HCT116 (cell line): Measurements from ENCODE around the gene CCDC157. TPM values are rescaled to one million over a fixed set of nuclear protein-coding genes. Genes with fewer than 3 reads are reported as not detected.

Source experiments
- ATAC-seq: fragments of 200-7000 bp; cut with Tn5 transposase; 2 replicates; pipeline ENCODE4 v1.9.1; 2020; ENCODE audit warnings: mild to moderate bottlenecking, moderate library complexity
- BruUV-seq: library from RNA; stranded (reverse); fragments of 400-500 nt; replicated peaks from 2 replicates; lab custom pipeline; 2021; lab: Mats Ljungman, UMichigan
- CTCF ChIA-PET: fragments of 300-600 bp; sonication (Branson Sonifier 250); formaldehyde crosslinking; loops from one replicate; lab custom pipeline; 2021; ENCODE audit warnings: antibody characterized with exemption; lab: Charles Lee
- POLR2A ChIA-PET: fragments of 300-600, 350-600 bp; sonication (Branson Sonifier 250); formaldehyde crosslinking; loops from one replicate; lab custom pipeline; 2021; ENCODE audit warnings: antibody characterized with exemption; lab: Charles Lee
- RAD21 ChIA-PET, 2 experiments: fragments of 300-600 bp; sonication (Branson Sonifier 250); formaldehyde crosslinking; loops; one replicate each; lab custom pipeline; 2023; ENCODE audit warnings: low total read pairs in 2 of 2; ENCODE audit not compliant: uncharacterized antibody in 2 of 2, unreplicated experiment in 2 of 2, low non-redundant PET in 1 of 2; lab: Charles Lee
- DNase-seq: peaks from one replicate; pipeline ENCODE4 v3.0.0-alpha.2; 2010; ENCODE audit warnings: low read depth, low spot score
- H2AFZ ChIP-seq: fragments of 200-600 bp; shearing (Covaris generic), sonication (generic); 2 replicates; pipeline ENCODE4 v1.6.1; 2017; ENCODE audit warnings: low read depth, mixed run types, mixed read lengths, antibody characterized with exemption, low read length; ENCODE audit not compliant: poor library complexity, severe bottlenecking
- H3K27ac ChIP-seq: 2 replicates; pipeline ENCODE4 v1.5.1; 2012; ENCODE audit warnings: low read depth, low read length
- H3K27me3 ChIP-seq: fragments of 200-600 bp; sonication (generic); 2 replicates; pipeline ENCODE4 v1.6.1; 2016; ENCODE audit warnings: mixed run types, low read length, mixed read lengths; ENCODE audit not compliant: insufficient read depth
- H3K36me3 ChIP-seq, 2 experiments: fragments of 200-500 bp in 1 of 2; fragments of 200-600 bp in 1 of 2; sonication (Bioruptor generic) in 1 of 2; sonication (generic) in 1 of 2; 2 replicates each; pipeline versions ENCODE4 v1.5.1 to v1.6.1; 2014 to 2016; ENCODE audit warnings: low read length in 2 of 2, inconsistent platforms in 1 of 2, mixed read lengths in 1 of 2, mixed run types in 1 of 2; ENCODE audit not compliant: insufficient read depth in 2 of 2, control insufficient read depth in 1 of 2
- H3K4me1 ChIP-seq, 2 experiments: fragments of 200-600 bp in 1 of 2; sonication (generic) in 1 of 2; 2 replicates each; pipeline versions ENCODE4 v1.5.1 to v1.6.1; 2012 to 2017; ENCODE audit warnings: low read length in 2 of 2, inconsistent platforms in 1 of 2, mild to moderate bottlenecking in 1 of 2, mixed read lengths in 1 of 2, mixed run types in 1 of 2, moderate library complexity in 1 of 2; ENCODE audit not compliant: insufficient read depth in 2 of 2, control insufficient read depth in 1 of 2
- H3K4me2 ChIP-seq: fragments of 200-600 bp; sonication (generic); 2 replicates; pipeline ENCODE4 v1.6.1; 2017; ENCODE audit warnings: mixed run types, low read length, mixed read lengths
- H3K4me3 ChIP-seq, 2 experiments: fragments of 200-600 bp in 1 of 2; sonication (generic) in 1 of 2; replicated peaks in 1 of 2; 2 replicates each; pipeline ENCODE4 v1.5.1; 2011 to 2016; ENCODE audit warnings: low read length in 2 of 2, control low read depth in 1 of 2, low read depth in 1 of 2, mild to moderate bottlenecking in 1 of 2, mixed read lengths in 1 of 2, mixed run types in 1 of 2
- H3K79me2 ChIP-seq: fragments of 200-600 bp; sonication (generic); 2 replicates; pipeline ENCODE4 v1.6.1; 2017; ENCODE audit warnings: mild to moderate bottlenecking, mixed run types, low read length, moderate library complexity, mixed read lengths; ENCODE audit not compliant: insufficient read depth
- H3K9ac ChIP-seq: fragments of 200-600 bp; sonication (generic); 2 replicates; pipeline ENCODE4 v1.6.1; 2016; ENCODE audit warnings: low read length, mixed read lengths
- H3K9me2 ChIP-seq: fragments of 200-600 bp; sonication (generic), shearing (Covaris generic); 2 replicates; pipeline ENCODE4 v1.6.1; 2017; ENCODE audit warnings: mixed run types, mild to moderate bottlenecking, moderate library complexity; ENCODE audit not compliant: insufficient read depth
- H3K9me3 ChIP-seq, 2 experiments: fragments of 200-500 bp in 1 of 2; fragments of 200-600 bp in 1 of 2; sonication (Bioruptor generic) in 1 of 2; sonication (generic) in 1 of 2; 2 replicates each; pipeline ENCODE4 v1.6.1; 2014 to 2017; ENCODE audit warnings: low read length in 2 of 2, mixed read lengths in 2 of 2, inconsistent platforms in 1 of 2, low read depth in 1 of 2, mild to moderate bottlenecking in 1 of 2, mixed run types in 1 of 2, moderate library complexity in 1 of 2; ENCODE audit not compliant: control insufficient read depth in 1 of 2, insufficient read depth in 1 of 2
- H4K20me1 ChIP-seq: fragments of 200-600 bp; sonication (generic), shearing (Covaris generic); 2 replicates; pipeline ENCODE4 v1.6.1; 2017; ENCODE audit warnings: mixed run types, mild to moderate bottlenecking, moderate library complexity; ENCODE audit not compliant: insufficient read depth
- ATF3 ChIP-seq: IDR thresholded peaks from 2 replicates; pipeline ENCODE4 v1.6.1; 2012
- CTCF ChIP-seq, 3 experiments: fragments of 200-600 bp in 1 of 3; sonication (generic) in 1 of 3; IDR thresholded peaks in 2 of 3; conservative IDR thresholded peaks in 1 of 3; 2 replicates each; pipeline ENCODE4 v1.5.1; 2012 to 2017; ENCODE audit warnings: low read depth in 2 of 3, low read length in 2 of 3, antibody characterized with exemption in 1 of 3, borderline replicate concordance in 1 of 3, control low read depth in 1 of 3, mild to moderate bottlenecking in 1 of 3, mixed read lengths in 1 of 3, mixed run types in 1 of 3, moderate library complexity in 1 of 3; ENCODE audit not compliant: insufficient read depth in 1 of 3
- EZH2phosphoT487 ChIP-seq: fragments of 200-600 bp; IDR thresholded peaks from 2 replicates; pipeline ENCODE4 v1.6.1; 2018; ENCODE audit warnings: antibody characterized with exemption, borderline replicate concordance
- JUND ChIP-seq: IDR thresholded peaks from 2 replicates; pipeline ENCODE4 v1.6.1; 2012
- POLR2AphosphoS5 ChIP-seq: IDR thresholded peaks from 2 replicates; pipeline ENCODE4 v1.6.1; 2011; ENCODE audit warnings: mild to moderate bottlenecking, low read depth, low read length, moderate library complexity
- RAD21 ChIP-seq: IDR thresholded peaks from 2 replicates; pipeline ENCODE4 v1.6.1; 2012; ENCODE audit warnings: low read depth, mild to moderate bottlenecking
- SP1 ChIP-seq: IDR thresholded peaks from 2 replicates; pipeline ENCODE4 v1.6.1; 2012; ENCODE audit warnings: low read depth
- YY1 ChIP-seq: IDR thresholded peaks from 2 replicates; pipeline ENCODE4 v1.6.1; 2011; ENCODE audit warnings: low read length, low read depth, moderate library complexity, mild to moderate bottlenecking; ENCODE audit not compliant: insufficient replicate concordance; ENCODE audit errors: extremely low read depth
- ZFX ChIP-seq: fragments of 450-650 bp; IDR thresholded peaks from 2 replicates; pipeline ENCODE4 v1.6.1; 2017
- intact Hi-C: fragments of 100-400 bp; cut with micrococcal nuclease; formaldehyde crosslinking; loops from 2 replicates; pipeline ENCODE4 v1.10.0; 2022
- total RNA-seq: library from RNA; stranded (reverse); gene quantifications from one replicate; pipeline ENCODE4 v1.2.1, GENCODE V29; 2021; ENCODE audit not compliant: unreplicated experiment
- TF ChIP-seq, protein P1 (sequence below): IDR thresholded peaks from 2 replicates; pipeline ENCODE4 v1.6.1; 2011; ENCODE audit warnings: mild to moderate bottlenecking, low read length, moderate library complexity; ENCODE audit not compliant: insufficient replicate concordance; ENCODE audit errors: extremely low read depth

Gene CCDC157
- total RNA-seq, 1 experiment from 2014 or later = 2.1 TPM

DNA sequence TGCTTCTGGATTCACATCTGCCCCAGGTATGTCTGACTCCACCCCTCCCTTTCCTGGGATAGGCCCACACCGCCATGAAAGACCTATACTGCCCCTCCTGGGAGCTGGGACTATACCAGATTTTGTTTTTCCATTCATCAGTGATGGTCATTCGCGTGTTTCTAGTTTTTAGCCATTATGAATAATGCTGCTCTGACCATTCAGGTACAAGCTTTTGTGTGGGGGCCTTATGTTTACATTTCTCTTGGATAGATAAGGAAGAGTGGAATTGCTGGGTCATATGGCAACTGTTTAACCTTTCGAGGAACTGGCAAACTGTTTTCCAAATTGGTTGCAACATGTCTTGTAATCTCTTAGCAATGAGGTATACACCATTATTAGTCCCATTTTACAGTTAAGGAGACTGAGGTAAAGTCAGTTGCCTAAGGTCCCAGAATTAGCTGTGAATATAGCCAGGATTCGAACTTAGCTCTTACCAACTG, 28.9 kb upstream of the CCDC157 start:
- Histone ChIP-seq H4K20me1 (no peaks in the 10 kb centered on the region), H3K79me2 (peaks cover 4% of the 10 kb centered on the region; the same call in 1 of the 2 replicates), H3K4me2 (peak overlapping the region; percentile 84), H3K4me1 (peaks cover 26 to 39% of the 10 kb centered on the region in 2 experiments), H3K4me3 (peak overlapping the region in 1 of 2 experiments; percentile 61; a peak in 1 of 4 replicates), H3K9ac (peak overlapping the region; percentile 62), H3K9me3 (no peaks in the 10 kb centered on the region), H3K9me2 (no peaks in the 10 kb centered on the region), H2AFZ (no peak overlapping the region), H3K27me3 (no peaks in the 10 kb centered on the region), H3K36me3 (peaks cover 1 to 14% of the 10 kb centered on the region in 2 experiments; a peak in 3 of 4 replicates), H3K27ac (peak overlapping the region; percentile 49; the same call in 1 of the 2 replicates)
- peak; percentile 27 for DNase-seq
- CTCF ChIA-PET = interaction anchor here (1.0 to 6.4 kb wide), 3 partner anchors 13 to 38 kb away, joined by 3 to 81 read pairs (median 4); partner anchors contain the start of genes CASTOR1, CCDC157 and SF3A1
- peak; percentile 50 for ATAC-seq
- RAD21 ChIA-PET = interaction anchor here (1.0 to 3.4 kb wide), 3 partner anchors 29 to 40 kb away, joined by 3 to 21 read pairs (median 16); partner anchors contain the start of genes CCDC157 (in 1 of the 2) and SF3A1 (in 1 of the 2)
- TF ChIP-seq POLR2AphosphoS5 (no peak), YY1 (peak; percentile 11), SP1 (0 out of 2 replicates have a peak, but pooled peaks have one; percentile 14), EZH2phosphoT487 (no peak), JUND (no peak), ATF3 (no peak), ZFX (no peak), RAD21 (peak; percentile 76), CTCF (IDR thresholded peaks at IDR 0.05 in 2 of 3, conservative IDR thresholded peaks at IDR 0.05 in 1 of 3; ENCODE audit: borderline replicate concordance in 1 of 3, insufficient read depth in 1 of 3, low read depth in 2 of 3, low read length in 2 of 3) (peak; percentile 36 to 66 (median 61); a peak in 5 of 6 replicates)
- TF ChIP-seq, protein P1, sequence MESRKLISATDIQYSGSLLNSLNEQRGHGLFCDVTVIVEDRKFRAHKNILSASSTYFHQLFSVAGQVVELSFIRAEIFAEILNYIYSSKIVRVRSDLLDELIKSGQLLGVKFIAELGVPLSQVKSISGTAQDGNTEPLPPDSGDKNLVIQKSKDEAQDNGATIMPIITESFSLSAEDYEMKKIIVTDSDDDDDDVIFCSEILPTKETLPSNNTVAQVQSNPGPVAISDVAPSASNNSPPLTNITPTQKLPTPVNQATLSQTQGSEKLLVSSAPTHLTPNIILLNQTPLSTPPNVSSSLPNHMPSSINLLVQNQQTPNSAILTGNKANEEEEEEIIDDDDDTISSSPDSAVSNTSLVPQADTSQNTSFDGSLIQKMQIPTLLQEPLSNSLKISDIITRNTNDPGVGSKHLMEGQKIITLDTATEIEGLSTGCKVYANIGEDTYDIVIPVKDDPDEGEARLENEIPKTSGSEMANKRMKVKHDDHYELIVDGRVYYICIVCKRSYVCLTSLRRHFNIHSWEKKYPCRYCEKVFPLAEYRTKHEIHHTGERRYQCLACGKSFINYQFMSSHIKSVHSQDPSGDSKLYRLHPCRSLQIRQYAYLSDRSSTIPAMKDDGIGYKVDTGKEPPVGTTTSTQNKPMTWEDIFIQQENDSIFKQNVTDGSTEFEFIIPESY = no peak
- BruUV-seq = no TSS peak
- intact Hi-C loops = loop anchor here (1.0 kb wide), 1 partner anchor 39 kb away; the partner anchor contains the start of gene CASTOR1
- POLR2A ChIA-PET = interaction anchor here (0.6 to 2.1 kb wide), 5 partner anchors 9 to 96 kb away, joined by 3 to 7 read pairs (median 7); partner anchors contain the start of genes CCDC157 and SF3A1
